B cell (primary cell): Measurements from ENCODE around the gene OTUB2. TPM values are rescaled to one million over a fixed set of nuclear protein-coding genes. Genes with fewer than 3 reads are reported as not detected.

ENCODE experiments used
- ATAC-seq: fragments of 200-7000 bp; cut with Tn5 transposase; one replicate; pipeline ENCODE4 v1.10.0; 2021; ENCODE audit warnings: low read depth, mild to moderate bottlenecking, moderate number of reproducible peaks, moderate library complexity
- CTCF ChIA-PET: fragments of 350-600 bp; sonication (Branson Sonifier 250); formaldehyde crosslinking; loops from one replicate; lab custom pipeline; 2021; ENCODE audit warnings: antibody characterized with exemption, inconsistent platforms; lab: Charles Lee
- POLR2A ChIA-PET: fragments of 350-600 bp; sonication (Branson Sonifier 250); formaldehyde crosslinking; loops from one replicate; lab custom pipeline; 2021; ENCODE audit warnings: antibody characterized with exemption; lab: Charles Lee
- DNase-seq: peaks from one replicate; pipeline ENCODE4 v3.0.0; 2013
- H2AFZ ChIP-seq: 2 replicates; pipeline ENCODE4 v1.6.1; 2012; ENCODE audit warnings: mild to moderate bottlenecking, low read depth, low read length; ENCODE audit not compliant: insufficient read depth, poor library complexity, severe bottlenecking
- H3K27ac ChIP-seq, 2 donors: 1 replicate in 1 of 2; 2 replicates in 1 of 2; pipeline ENCODE4 v1.5.1; 2012 to 2013; ENCODE audit warnings: low read length in 2 of 2, mild to moderate bottlenecking in 2 of 2, moderate library complexity in 1 of 2
- H3K27me3 ChIP-seq, 4 experiments: fragments of 200-600 bp in 1 of 4; sonication (generic) in 1 of 4; replicated peaks in 1 of 4; 1 replicate in 2 of 4; 2 replicates in 2 of 4; pipeline versions ENCODE4 v1.6.1 to v1.7.0; 2013 to 2016; ENCODE audit warnings: low read length in 3 of 4, mild to moderate bottlenecking in 2 of 4, mixed read lengths in 1 of 4, moderate library complexity in 1 of 4; ENCODE audit not compliant: insufficient read depth in 4 of 4, control insufficient read depth in 3 of 4; ENCODE audit errors: control extremely low read depth in 1 of 4
- H3K36me3 ChIP-seq, 2 experiments: replicated peaks in 1 of 2; 1 replicate in 1 of 2; 2 replicates in 1 of 2; pipeline versions ENCODE4 v1.6.1 to v1.7.1; 2013; ENCODE audit warnings: low read length in 1 of 2; ENCODE audit not compliant: insufficient read depth in 2 of 2, control insufficient read depth in 1 of 2; ENCODE audit errors: control extremely low read depth in 1 of 2, extremely low read depth in 1 of 2
- H3K4me1 ChIP-seq, 2 donors: fragments of 200-600 bp in 1 of 2; sonication (generic) in 1 of 2; 1 replicate in 1 of 2; 2 replicates in 1 of 2; pipeline versions ENCODE4 v1.5.1 to v1.6.1; 2013 to 2017; ENCODE audit warnings: low read length in 2 of 2; ENCODE audit not compliant: control insufficient read depth in 2 of 2, insufficient read depth in 2 of 2
- H3K4me2 ChIP-seq: replicated peaks from 2 replicates; pipeline ENCODE3; 2012; ENCODE audit warnings: mild to moderate bottlenecking, low read depth, low read length; ENCODE audit not compliant: poor library complexity, severe bottlenecking
- H3K4me3 ChIP-seq, 5 experiments: fragments of 200-600 bp in 1 of 5; sonication (generic) in 1 of 5; 1 replicate in 3 of 5; 2 replicates in 2 of 5; pipeline versions ENCODE4 v1.5.1 to v1.7.0; 2011 to 2016; ENCODE audit warnings: low read length in 4 of 5, mild to moderate bottlenecking in 4 of 5, low read depth in 2 of 5, control low read depth in 1 of 5, moderate library complexity in 1 of 5; ENCODE audit not compliant: insufficient read depth in 1 of 5; ENCODE audit errors: control extremely low read depth in 1 of 5, extremely low read depth in 1 of 5
- H3K79me2 ChIP-seq: fragments of 200-600 bp; sonication (generic); one replicate; pipeline ENCODE4 v1.6.0; 2016; ENCODE audit warnings: low read length; ENCODE audit not compliant: control insufficient read depth, insufficient read depth
- H3K9ac ChIP-seq: fragments of 200-600 bp; sonication (generic); 2 replicates; pipeline ENCODE4 v1.6.1; 2017; ENCODE audit warnings: mild to moderate bottlenecking, low read length, moderate library complexity
- H3K9me3 ChIP-seq, 3 donors: one replicate each; pipeline versions ENCODE4 v1.6.1 to v1.7.1; 2013; ENCODE audit warnings: low read length in 2 of 3; ENCODE audit not compliant: control insufficient read depth in 2 of 3, insufficient read depth in 1 of 3; ENCODE audit errors: control extremely low read depth in 1 of 3
- H4K20me1 ChIP-seq: 2 replicates; pipeline ENCODE4 v1.6.0; 2012; ENCODE audit warnings: mild to moderate bottlenecking, low read length; ENCODE audit not compliant: insufficient read depth, control insufficient read depth, poor library complexity, severe bottlenecking
- H3K27ac Mint-ChIP-seq: one replicate; pipeline ENCODE4 v1.8.0; 2021; ENCODE audit warnings: mixed read lengths
- H3K27me3 Mint-ChIP-seq: one replicate; pipeline ENCODE4 v1.8.0; 2021; ENCODE audit warnings: mixed read lengths
- H3K4me1 Mint-ChIP-seq: one replicate; pipeline ENCODE4 v1.8.0; 2021; ENCODE audit warnings: mixed read lengths
- H3K4me3 Mint-ChIP-seq: one replicate; pipeline ENCODE4 v1.8.0; 2021; ENCODE audit warnings: mixed read lengths
- H3K9me3 Mint-ChIP-seq: one replicate; pipeline ENCODE4 v1.8.0; 2022; ENCODE audit warnings: mixed read lengths; ENCODE audit not compliant: insufficient read depth
- CTCF ChIP-seq: fragments of 200-600 bp; IDR thresholded peaks from one replicate; pipeline ENCODE4 v1.8.0; 2022; ENCODE audit warnings: antibody characterized with exemption, mild to moderate bottlenecking
- EZH2 ChIP-seq: IDR thresholded peaks from 2 replicates; pipeline ENCODE4 v1.6.1; 2012; ENCODE audit warnings: borderline replicate concordance, low read depth, mild to moderate bottlenecking, moderate library complexity, low read length; ENCODE audit not compliant: insufficient read depth, poor library complexity, severe bottlenecking
- WGBS: methylation state at CpG from one replicate; pipeline ENCODE4 v1.1.5; 2013; ENCODE audit warnings: missing lambda C conversion rate; ENCODE audit not compliant: insufficient coverage; 5-methylcytosine and 5-hydroxymethylcytosine counted together
- intact Hi-C: fragments of 100-400 bp; cut with micrococcal nuclease; formaldehyde crosslinking; loops from one replicate; pipeline ENCODE4 v1.10.0; 2022
- polyA plus RNA-seq: library from polyadenylated mRNA; depleted of rRNA; stranded (reverse); fragments of >200 nt; gene quantifications from 2 replicates; pipeline ENCODE4 v1.2.3, GENCODE V29; 2012
- total RNA-seq, 2 donors: library from RNA; stranded (reverse); fragments of 120-200 nt in 1 of 2; gene quantifications; 1 replicate in 1 of 2; 2 replicates in 1 of 2; pipeline versions ENCODE4 v1.2.3 to v1.2.4, GENCODE V29; 2013 to 2022

OTUB2 gene
- total and polyA plus RNA-seq, 2 donors (not counting 1 experiment from before 2014, with no cell fraction given) = 0.04 to 0.17 TPM

GRCh38 chr14:94044476-94045091, 18.4 kb downstream of the OTUB2 start:
- no peak for TF ChIP-seq CTCF
- TF ChIP-seq EZH2 = no peak
- H3K27me3 Mint-ChIP-seq = no peaks in the 10 kb centered on the region
- no peak overlapping the region for H3K4me3 Mint-ChIP-seq
- Histone ChIP-seq H3K4me2 (no peak overlapping the region), H3K4me3 (no peak overlapping the region), H3K79me2 (no peaks in the 10 kb centered on the region), H3K36me3 (peaks cover 0 to 43% of the 10 kb centered on the region in 2 experiments), H3K27ac (no peak overlapping the region), H3K9me3 (no peaks in the 10 kb centered on the region), H3K27me3 (no peaks in the 10 kb centered on the region), H3K9ac (no peak overlapping the region), H4K20me1 (no peaks in the 10 kb centered on the region), H3K4me1 (no peaks in the 10 kb centered on the region), H2AFZ (no peak overlapping the region)
- DNase-seq (no peak), ATAC-seq (no peak)
- H3K27ac Mint-ChIP-seq = no peak overlapping the region
- H3K4me1 Mint-ChIP-seq = no peaks in the 10 kb centered on the region
- ChIA-PET CTCF (interaction anchor here (0.9 kb wide), 1 partner anchor 8 kb away, joined by 3 read pairs; no protein-coding TSS in a partner anchor), POLR2A (no interaction called here)
- H3K9me3 Mint-ChIP-seq = no peaks in the 10 kb centered on the region
- WGBS = 95% methylated on average over 20 of the region's 20 CpGs
- intact Hi-C loops = no loop called here

GRCh38 chr14:94045101-94045500, 19.0 kb downstream of the OTUB2 start:
- H3K27ac ChIP-seq = no peak overlapping the region
- no peak for ATAC-seq
- 94% methylated on average over 6 of the region's 8 CpGs for WGBS
- no peak overlapping the region for H3K4me3 ChIP-seq
- H3K36me3 ChIP-seq = peaks cover 2 to 48% of the 10 kb centered on the region in 2 experiments
- Mint-ChIP-seq H3K4me3 (no peak overlapping the region), H3K27me3 (no peaks in the 10 kb centered on the region), H3K27ac (no peak overlapping the region), H3K9me3 (no peaks in the 10 kb centered on the region), H3K4me1 (no peaks in the 10 kb centered on the region)
- H3K9ac ChIP-seq = no peak overlapping the region
- H3K9me3 ChIP-seq = no peaks in the 10 kb centered on the region
- no peaks in the 10 kb centered on the region for H3K79me2 ChIP-seq
- intact Hi-C loops = no loop called here
- no peak for DNase-seq
- ChIA-PET POLR2A (no interaction called here), CTCF (interaction anchor here (0.9 to 1.6 kb wide), 2 partner anchors 9 to 87 kb away, joined by 3 to 6 read pairs; no protein-coding TSS in a partner anchor)
- H3K4me1 ChIP-seq = no peaks in the 10 kb centered on the region
- no peak overlapping the region for H3K4me2 ChIP-seq
- no peaks in the 10 kb centered on the region for H3K27me3 ChIP-seq
- H4K20me1 ChIP-seq = peaks cover 2% of the 10 kb centered on the region
- TF ChIP-seq EZH2 (no peak), CTCF (no peak)
- H2AFZ ChIP-seq = no peak overlapping the region
